Epithelial cell of prostate (primary cell): ENCODE measurements around the gene CBR4.

Source experiments
- DNase-seq: peaks from one replicate; pipeline ENCODE4 v3.0.0-alpha.2; 2011; ENCODE audit warnings: low read depth, low spot score
- H3K27ac ChIP-seq: fragments of 450-650 bp; 2 replicates; pipeline ENCODE4 v1.5.1; 2017; ENCODE audit warnings: mild to moderate bottlenecking

The CBR4 gene

GRCh38 chr4:169010125-169011023 lies at the start of gene CBR4:
CBR4 (minus strand) TSS chr4:169010255; CDS start chr4:169010089, 166 bp downstream.
- DNase-seq, result peak; percentile 94

GRCh38 chr4:169059306-169060211 lies 49.5 kb upstream of the CBR4 start:
- DNase-seq, result no peak
- H3K27ac ChIP-seq, result no peak overlapping the region

More at GRCh38 chr4:169010125-169011023, at the start of gene CBR4:
- H3K27ac ChIP-seq, result peak within 1 kb of the TSS; percentile 88

- no peak for DNase-seq
- no peak overlapping the region for H3K27ac ChIP-seq
Observed at GRCh38 chr4:169058312-169058711, 48.3 kb upstream of the CBR4 start.

- no peak for DNase-seq
- no peak overlapping the region for H3K27ac ChIP-seq
Observed at GRCh38 chr4:169054879-169055278, 44.8 kb upstream of the CBR4 start.

DNA sequence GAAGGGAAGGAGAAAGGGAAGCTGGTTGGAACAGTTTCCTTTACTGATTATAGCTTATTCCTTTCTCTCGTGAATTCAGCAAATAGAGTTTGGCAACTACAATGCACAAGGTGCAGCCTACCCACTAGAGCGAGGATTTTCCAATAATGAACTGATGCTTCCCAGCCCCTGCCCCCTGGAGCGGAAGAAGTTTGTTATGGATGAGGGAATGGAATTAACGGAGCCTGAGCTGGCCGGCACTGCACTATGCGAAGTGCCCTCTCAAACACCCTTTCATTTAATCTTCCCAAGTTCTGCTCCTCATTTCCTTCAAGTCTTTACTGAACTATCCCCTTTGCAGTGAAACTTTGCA lies 42.5 kb upstream of the CBR4 start:
- no peak overlapping the region for H3K27ac ChIP-seq
- no peak for DNase-seq

DNA sequence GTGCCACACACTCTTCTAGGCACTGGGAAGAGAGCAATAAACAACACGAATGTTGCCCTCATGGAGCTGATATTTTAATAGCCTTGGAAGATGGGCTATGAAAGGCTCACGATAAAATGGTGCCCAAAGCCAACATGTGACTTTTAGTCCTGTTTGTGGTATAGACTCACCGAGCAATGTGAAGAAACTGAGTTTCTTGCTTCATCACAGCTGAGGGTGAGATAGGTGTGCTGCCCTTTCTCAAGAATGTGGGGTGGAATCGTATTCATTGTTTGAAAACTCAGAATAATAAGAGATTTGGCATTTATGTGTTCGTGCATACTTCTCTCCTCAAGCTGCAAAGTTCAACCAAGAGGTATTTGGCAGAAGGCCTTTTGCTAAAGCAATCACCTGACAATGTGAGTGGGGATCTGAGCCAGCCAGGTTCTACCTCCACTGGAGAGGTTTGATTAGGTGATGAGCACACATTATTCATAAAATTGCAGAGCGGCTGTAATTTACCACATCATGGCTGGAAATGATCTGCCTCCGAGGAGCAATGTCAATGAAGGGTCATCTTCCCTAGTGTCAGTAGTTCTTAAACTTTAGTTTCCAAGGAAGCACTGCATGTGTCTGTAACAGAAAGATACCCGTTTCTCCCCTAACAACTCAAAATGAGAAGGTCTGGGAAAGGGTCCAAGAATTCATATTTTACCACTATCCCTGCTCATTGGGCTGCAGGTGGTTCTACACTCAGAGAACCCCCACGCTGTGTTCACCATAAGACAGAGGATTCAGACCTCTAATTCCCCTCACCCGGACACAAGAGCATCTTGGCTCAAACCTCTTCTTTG lies 41.9 kb upstream of the CBR4 start:
- no peak for DNase-seq
- H3K27ac ChIP-seq, result no peak overlapping the region

GRCh38 chr4:169050881-169051760 lies 41.1 kb upstream of the CBR4 start:
- H3K27ac ChIP-seq, result no peak overlapping the region
- no peak for DNase-seq

DNA sequence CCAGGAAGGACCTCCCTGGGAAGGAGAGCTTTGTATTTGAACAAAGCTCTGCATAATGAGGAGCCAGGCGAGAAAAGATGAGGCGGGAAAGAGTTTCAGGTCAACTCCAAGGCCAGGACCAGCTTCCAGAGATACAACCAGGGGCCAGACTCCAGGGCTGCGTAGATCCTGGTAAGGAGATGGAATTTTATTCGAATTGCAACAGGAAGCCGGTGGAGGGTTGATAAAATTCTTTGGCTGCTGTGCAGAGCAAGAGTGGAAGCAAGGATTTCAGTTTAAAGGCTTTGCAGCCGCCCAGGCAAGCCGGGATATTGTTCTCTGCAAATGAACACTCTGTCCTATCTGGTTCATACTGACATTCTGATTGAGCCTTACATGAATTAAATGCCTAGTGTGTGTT lies 40.2 kb upstream of the CBR4 start:
- no peak overlapping the region for H3K27ac ChIP-seq
- DNase-seq, result no peak

DNA sequence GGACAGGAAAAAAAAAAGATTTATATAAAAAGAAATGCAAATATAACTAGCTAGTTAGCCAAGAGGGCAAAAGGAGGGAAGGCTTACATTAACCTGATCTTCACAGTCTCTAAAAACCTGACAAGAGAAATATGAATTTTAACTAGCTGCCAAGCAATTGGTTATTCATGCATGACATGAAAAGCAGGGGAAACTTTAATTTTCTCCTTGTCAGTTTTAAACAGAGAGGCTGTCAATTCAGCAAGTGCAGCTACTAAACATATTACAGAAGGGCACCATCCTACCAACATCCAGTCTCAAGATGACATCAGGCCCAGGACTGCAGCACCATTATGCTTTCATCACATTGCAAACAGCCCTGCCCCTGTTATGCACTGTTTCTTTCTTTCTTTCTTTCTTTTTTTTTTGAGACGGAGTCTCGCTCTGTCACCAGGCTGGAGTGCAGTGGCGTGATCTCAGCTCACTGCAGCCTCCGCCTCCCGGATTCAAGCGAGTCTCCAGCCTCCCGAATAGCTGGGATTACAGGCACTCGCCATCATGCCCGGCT lies 38.9 kb upstream of the CBR4 start:
- H3K27ac ChIP-seq, result no peak overlapping the region
- DNase-seq, result no peak

DNA sequence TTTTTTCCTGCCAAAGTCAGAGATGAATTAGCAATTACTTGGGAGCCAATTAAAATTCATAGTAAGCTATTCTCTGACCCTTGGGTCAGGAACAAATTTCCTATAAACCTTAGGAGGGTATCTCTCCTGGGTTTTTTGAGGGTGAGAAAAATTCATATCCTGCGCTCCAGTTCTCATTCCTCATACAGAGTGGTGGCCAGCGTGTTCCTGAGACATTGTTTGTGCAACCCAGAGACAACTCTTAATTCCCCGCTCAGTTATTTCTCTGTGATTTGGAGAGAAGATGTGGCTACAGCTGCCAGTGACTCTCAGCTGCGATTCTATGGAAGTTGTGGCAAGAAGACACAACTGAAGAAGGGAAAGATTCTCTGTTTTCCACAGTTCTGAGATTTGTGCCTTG lies 37.9 kb upstream of the CBR4 start:
- DNase-seq, result no peak
- no peak overlapping the region for H3K27ac ChIP-seq

GRCh38 chr4:169045862-169046584 lies 36.0 kb upstream of the CBR4 start:
- H3K27ac ChIP-seq, result no peak overlapping the region
- no peak for DNase-seq

GRCh38 chr4:169044714-169045447 lies 34.8 kb upstream of the CBR4 start:
- DNase-seq, result no peak
- H3K27ac ChIP-seq, result no peak overlapping the region

DNA sequence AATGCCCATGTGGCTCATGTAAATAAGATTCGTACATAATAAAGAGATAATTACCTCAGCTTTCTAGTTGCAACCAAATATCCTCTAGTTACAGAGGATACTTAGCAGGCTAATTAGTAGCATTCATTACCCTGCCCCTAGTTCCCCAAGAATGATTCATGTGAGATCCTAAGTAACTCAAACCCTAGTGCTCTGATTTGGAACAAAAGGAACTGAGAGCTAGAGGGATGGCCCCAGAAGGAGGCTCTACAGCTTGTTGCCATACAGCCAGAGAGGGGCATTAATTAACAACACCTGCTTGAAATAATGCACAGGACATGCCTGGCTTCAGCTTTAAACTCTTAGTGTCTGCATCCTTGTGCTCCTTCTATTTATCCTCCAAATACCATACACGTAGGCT lies 32.6 kb upstream of the CBR4 start:
- H3K27ac ChIP-seq, result no peak overlapping the region
- DNase-seq, result no peak

GRCh38 chr4:169040559-169041261 lies 30.7 kb upstream of the CBR4 start:
- H3K27ac ChIP-seq, result no peak overlapping the region

GRCh38 chr4:169039251-169039954 lies 29.3 kb upstream of the CBR4 start:
- no peak overlapping the region for H3K27ac ChIP-seq
- no peak for DNase-seq

More at GRCh38 chr4:169040559-169041261, 30.7 kb upstream of the CBR4 start:
- no peak for DNase-seq

DNA sequence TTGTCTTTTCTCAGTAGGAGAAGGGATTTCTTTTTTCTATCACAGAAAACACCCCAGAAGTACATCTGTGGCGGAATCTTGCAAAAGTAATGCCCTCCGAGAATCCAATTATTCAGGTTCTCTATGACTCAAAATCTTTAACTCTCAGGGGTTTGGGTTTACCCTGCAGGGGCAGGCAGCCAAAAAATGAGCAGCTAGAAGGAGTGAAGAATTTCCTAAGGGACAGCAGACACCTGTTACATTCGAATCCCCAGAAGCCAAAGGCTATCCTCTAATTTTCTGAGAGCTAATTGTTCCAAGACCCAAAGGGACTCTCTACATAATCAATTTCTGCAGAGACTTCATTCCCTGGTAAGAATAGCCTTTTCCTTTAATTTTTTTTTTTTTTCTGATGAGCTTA lies 27.5 kb upstream of the CBR4 start:
- H3K27ac ChIP-seq, result no peak overlapping the region
- DNase-seq, result no peak
